Urinary bladder (tissue), 4 donors: ENCODE data around the gene SCAMP5. TPM values are rescaled to one million over a fixed set of nuclear protein-coding genes. Genes with fewer than 3 reads are reported as not detected.

Source experiments
- DNase-seq: peaks from one replicate; pipeline ENCODE4 v3.0.0-alpha.2; 2015; ENCODE audit errors: extremely low spot score
- H3K27ac ChIP-seq: one replicate; pipeline ENCODE4 v1.5.1; 2013; ENCODE audit warnings: low read depth, mild to moderate bottlenecking, moderate library complexity
- H3K36me3 ChIP-seq: one replicate; pipeline ENCODE4 v1.6.1; 2013; ENCODE audit warnings: mild to moderate bottlenecking, moderate library complexity; ENCODE audit not compliant: insufficient read depth
- H3K4me1 ChIP-seq: one replicate; pipeline ENCODE4 v1.6.1; 2013; ENCODE audit warnings: mild to moderate bottlenecking, moderate library complexity; ENCODE audit not compliant: insufficient read depth
- H3K4me3 ChIP-seq: one replicate; pipeline ENCODE4 v1.5.1; 2013; ENCODE audit warnings: low read depth, low read length
- WGBS: extraction: QIAGEN DNeasy Blood & Tissue Kit; methylation state at CpG from one replicate; pipeline ENCODE4 v1.1.7; 2013; 5-methylcytosine and 5-hydroxymethylcytosine counted together
- polyA plus RNA-seq: library from polyadenylated mRNA; stranded (reverse); fragments of 200-250 nt; gene quantifications from one replicate; pipeline ENCODE4 v1.2.3, GENCODE V29; 2013
- small RNA-seq: library from RNA; depleted of rRNA; stranded (forward); fragments of <200 nt; gene quantifications from one replicate; pipeline ENCODE3, GENCODE V24; 2014
- total RNA-seq: library from RNA; depleted of rRNA; stranded (reverse); fragments of >200 nt; gene quantifications from one replicate; pipeline ENCODE4 v1.2.3, GENCODE V29; 2014
- donor health status: healthy with polysubstance abuse.
- donor health status: healthy.

The SCAMP5 gene
- total and polyA plus RNA-seq, 2 donors, result 6.9 to 19.4 TPM

DNA sequence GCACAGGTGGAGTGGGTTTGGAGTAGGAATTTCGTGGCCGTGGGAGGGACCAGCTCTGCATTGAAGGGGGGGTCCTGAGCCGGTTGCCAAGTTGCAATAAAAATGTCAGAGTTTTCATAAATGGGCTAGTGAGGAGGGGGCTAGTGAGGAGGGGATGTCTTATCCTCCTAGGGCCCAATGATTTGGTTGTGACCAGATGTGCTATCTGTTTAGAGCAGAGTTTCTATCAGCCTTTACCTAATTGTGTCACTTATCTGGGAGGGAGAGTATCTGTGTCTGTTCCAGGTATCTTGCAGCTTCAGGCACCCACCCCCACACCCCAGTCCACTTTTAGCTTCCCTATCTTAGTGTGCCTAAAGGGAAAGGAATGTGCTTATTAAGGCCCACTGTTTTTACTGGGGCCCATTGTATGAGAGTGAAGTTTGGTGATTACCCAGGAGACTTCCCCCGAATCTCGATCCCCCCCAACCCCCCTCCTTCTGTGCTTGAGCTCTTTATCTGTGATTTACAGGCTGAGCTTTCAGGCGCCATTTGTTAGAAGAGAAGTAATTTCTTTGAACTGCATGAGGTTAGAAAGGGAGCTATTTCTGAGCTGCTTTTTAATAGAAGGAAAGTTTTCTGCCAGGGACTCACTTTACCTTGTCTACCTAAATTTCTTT lies 70.6 kb downstream of the SCAMP5 start:
- WGBS, result 76% methylated on average over 6 of the region's 6 CpGs
- Histone ChIP-seq H3K36me3 (no peaks in the 10 kb centered on the region), H3K27ac (no peak overlapping the region), H3K4me3 (no peak overlapping the region), H3K4me1 (no peaks in the 10 kb centered on the region)
- DNase-seq, result no peak

DNA sequence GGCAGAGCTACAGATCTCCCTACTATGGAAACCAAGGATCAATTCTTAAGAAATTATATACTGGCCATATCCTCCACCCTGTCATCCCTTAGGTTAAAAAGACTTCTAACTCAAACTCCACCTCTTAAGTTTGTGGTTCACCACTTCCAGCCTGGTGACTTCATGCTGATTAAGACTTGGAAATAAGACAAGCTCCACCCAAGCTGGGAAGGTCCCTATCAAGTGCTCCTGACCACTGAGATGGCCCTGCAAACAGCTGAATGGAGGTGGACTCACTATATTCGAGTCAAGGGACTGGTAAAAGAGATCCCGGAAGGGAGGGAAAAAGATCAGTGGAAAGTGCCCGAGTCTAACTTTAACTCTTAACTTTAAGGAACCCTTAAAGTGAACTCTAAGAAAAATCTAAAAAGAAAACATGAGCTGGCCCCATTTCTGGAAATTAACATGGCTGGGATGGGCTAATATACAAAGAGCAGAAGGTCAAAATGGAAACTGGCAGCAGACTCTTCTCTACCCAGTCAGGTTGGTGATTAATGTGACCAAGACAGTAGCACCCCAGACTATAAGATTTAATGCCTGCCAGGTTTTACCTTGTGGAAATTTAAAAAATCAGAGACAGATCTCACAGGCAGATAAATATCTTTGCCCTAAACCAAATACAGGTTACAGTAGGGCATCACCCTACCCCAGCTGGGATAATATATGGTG lies 71.9 kb downstream of the SCAMP5 start:
- DNase-seq, result no peak
- H3K36me3 ChIP-seq, result no peaks in the 10 kb centered on the region
- no peaks in the 10 kb centered on the region for H3K4me1 ChIP-seq
- WGBS, result 80% methylated on average over 3 of the region's 3 CpGs
- H3K27ac ChIP-seq, result no peak overlapping the region
- H3K4me3 ChIP-seq, result no peak overlapping the region

DNA sequence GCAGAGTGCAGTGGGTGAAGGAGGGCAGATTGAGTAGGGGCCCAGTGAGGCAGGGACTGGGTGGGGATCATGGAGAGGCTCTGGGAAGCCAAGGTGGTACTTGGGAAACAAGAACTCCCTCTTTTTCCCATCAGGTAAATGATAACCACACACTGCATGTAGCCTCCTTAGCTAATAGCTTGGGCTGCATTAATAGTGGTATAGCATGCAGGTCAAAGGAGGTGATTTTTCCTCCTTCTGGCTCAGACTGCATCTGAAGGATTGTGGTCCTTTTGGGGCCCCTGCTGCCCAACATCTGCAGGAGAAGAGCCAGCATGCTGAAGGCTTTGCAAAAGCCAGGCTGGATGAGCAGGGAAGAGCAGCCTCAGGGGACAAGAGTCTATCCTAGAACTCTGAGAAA lies 73.4 kb downstream of the SCAMP5 start:
- H3K27ac ChIP-seq, result no peak overlapping the region
- DNase-seq, result no peak
- H3K36me3 ChIP-seq, result no peaks in the 10 kb centered on the region
- no peaks in the 10 kb centered on the region for H3K4me1 ChIP-seq
- H3K4me3 ChIP-seq, result no peak overlapping the region

DNA sequence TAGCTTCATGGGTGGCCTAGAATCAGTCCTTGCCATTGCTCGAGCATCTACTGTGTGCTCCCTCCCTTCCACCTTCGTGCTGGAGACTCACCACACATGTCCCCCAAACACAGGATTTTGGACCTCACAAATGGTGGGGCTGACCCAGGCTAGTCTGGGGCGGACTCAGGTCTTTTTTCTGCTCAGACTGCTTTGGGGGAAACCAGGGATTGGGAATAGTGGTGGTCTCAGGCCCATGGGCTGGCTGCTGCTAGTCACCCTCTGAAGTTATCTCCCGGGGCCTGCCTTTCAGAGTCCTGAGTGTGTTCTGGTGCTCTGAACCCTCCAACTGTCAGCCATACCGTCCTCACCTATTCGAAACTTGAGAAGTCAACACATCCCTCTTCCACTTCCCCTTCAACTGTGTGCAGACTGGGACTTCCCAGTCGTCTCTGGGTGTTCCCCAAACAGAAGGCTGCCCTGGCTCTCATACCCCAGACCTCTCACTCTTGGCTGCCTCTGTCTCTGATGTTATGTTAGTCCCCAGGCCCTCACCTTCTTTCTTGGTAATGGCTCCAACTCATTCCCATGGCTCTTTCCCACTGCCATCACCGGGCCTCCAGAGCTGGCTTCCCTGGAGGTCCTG lies 74.0 kb downstream of the SCAMP5 start:
- H3K36me3 ChIP-seq, result no peaks in the 10 kb centered on the region
- no peak overlapping the region for H3K4me3 ChIP-seq
- no peak for DNase-seq
- H3K4me1 ChIP-seq, result no peaks in the 10 kb centered on the region
- WGBS, result 79% methylated on average over 8 of the region's 8 CpGs
- no peak overlapping the region for H3K27ac ChIP-seq

DNA sequence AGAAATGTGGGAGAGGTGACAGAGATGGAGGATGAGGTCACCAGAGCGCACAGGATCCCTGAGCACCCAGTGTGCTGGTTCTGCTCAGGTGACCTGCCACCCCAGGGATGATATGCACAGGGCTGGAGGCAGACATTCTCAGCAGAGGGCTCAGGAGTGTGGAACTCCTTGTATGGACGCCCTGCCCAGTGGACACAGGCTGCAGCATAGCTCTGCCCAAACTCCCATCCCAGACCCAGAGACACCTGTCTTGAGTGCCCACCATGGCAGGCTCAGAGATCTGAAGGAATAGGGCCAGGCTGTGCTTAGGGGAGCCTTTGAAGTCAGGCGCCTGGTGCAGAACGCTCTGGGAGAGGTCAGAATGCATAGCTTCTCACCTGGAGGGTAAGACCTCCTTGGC lies 75.3 kb downstream of the SCAMP5 start:
- WGBS, result 93% methylated on average over 4 of the region's 4 CpGs
- Histone ChIP-seq H3K4me1 (no peaks in the 10 kb centered on the region), H3K4me3 (no peak overlapping the region), H3K27ac (no peak overlapping the region), H3K36me3 (no peaks in the 10 kb centered on the region)
- no peak for DNase-seq

Small RNAs within 50 kb of the gene (small RNA-seq; reads per million reads assigned to genes)
- gene AC015720.1 (not detected), gene RF00019 (not detected)

Other genes starting within 250 kb of the SCAMP5 start
- gene CYP1A2, start 246.7 kb upstream of the SCAMP5 start, total RNA-seq, result not detected
- not detected for gene CYP1A2, start 246.7 kb upstream of the SCAMP5 start, polyA plus RNA-seq
- gene CSK, start 213.5 kb upstream of the SCAMP5 start, total RNA-seq, result 17.8 TPM
- gene CSK, start 213.5 kb upstream of the SCAMP5 start, polyA plus RNA-seq, result 30.7 TPM
- gene LMAN1L, start 182.7 kb upstream of the SCAMP5 start, total RNA-seq, result 0.85 TPM
- gene LMAN1L, start 182.7 kb upstream of the SCAMP5 start, polyA plus RNA-seq, result 0.33 TPM
- gene CPLX3, start 168.9 kb upstream of the SCAMP5 start, total RNA-seq, result not detected
- gene CPLX3, start 168.9 kb upstream of the SCAMP5 start, polyA plus RNA-seq, result 0.22 TPM
- gene ULK3, start 152.4 kb upstream of the SCAMP5 start, total RNA-seq, result 16.1 TPM
- gene ULK3, start 152.4 kb upstream of the SCAMP5 start, polyA plus RNA-seq, result 25.1 TPM
- gene SCAMP2, start 122.2 kb upstream of the SCAMP5 start, total RNA-seq, result 22.4 TPM
- 46.3 TPM for gene SCAMP2, start 122.2 kb upstream of the SCAMP5 start, polyA plus RNA-seq
- gene MPI, start 105.5 kb upstream of the SCAMP5 start, total RNA-seq, result 33.6 TPM
- gene MPI, start 105.5 kb upstream of the SCAMP5 start, polyA plus RNA-seq, result 37.4 TPM
- 52.0 TPM for gene FAM219B, start 88.7 kb upstream of the SCAMP5 start, total RNA-seq
- 62.3 TPM for gene FAM219B, start 88.7 kb upstream of the SCAMP5 start, polyA plus RNA-seq
- 43.6 TPM for gene COX5A, start 57.5 kb upstream of the SCAMP5 start, total RNA-seq
- 259 TPM for gene COX5A, start 57.5 kb upstream of the SCAMP5 start, polyA plus RNA-seq
- gene RPP25, start 38.8 kb upstream of the SCAMP5 start, total RNA-seq, result 5.2 TPM
- gene RPP25, start 38.8 kb upstream of the SCAMP5 start, polyA plus RNA-seq, result 13.5 TPM
- gene PPCDC, start 28.0 kb downstream of the SCAMP5 start, total RNA-seq, result 12.8 TPM
- gene PPCDC, start 28.0 kb downstream of the SCAMP5 start, polyA plus RNA-seq, result 13.6 TPM
- gene C15orf39, start 206.3 kb downstream of the SCAMP5 start, total RNA-seq, result 4.3 TPM
- 26.4 TPM for gene C15orf39, start 206.3 kb downstream of the SCAMP5 start, polyA plus RNA-seq